ENCODE data around the gene CYP1A2. TPM values are rescaled to one million over a fixed set of nuclear protein-coding genes. Genes with fewer than 3 reads are reported as not detected.
"Not testable (repeated sequence)": the region's sequence is repeated elsewhere in the genome, so short reads cannot be mapped to it uniquely, and the experiment has no call there.

CYP1A2 gene
- total RNA-seq, 1 experiment from 2014 or later: 0.23 TPM

DNA sequence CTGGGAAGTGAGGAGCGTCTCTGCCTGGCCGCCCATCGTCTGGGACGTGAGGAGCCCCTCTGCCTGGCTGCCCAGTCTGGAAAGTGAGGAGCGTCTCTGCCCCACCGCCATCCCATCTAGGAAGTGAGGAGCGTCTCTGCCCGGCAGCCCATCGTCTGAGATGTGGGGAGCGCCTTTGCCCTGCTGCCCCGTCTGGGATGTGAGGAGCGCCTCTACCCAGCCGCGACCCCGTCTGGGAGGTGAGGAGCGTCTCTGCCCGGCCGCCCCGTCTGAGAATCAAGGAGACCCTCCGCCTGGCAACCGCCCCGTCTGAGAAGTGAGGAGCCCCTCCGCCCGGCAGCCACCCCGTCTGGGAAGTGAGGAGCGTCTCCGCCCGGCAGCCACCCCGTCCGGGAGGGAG is 19.9 kb upstream of the CYP1A2 start:
- H3K27me3 ChIP-seq, H3K9me3 ChIP-seq, DNase-seq, H3K36me3 ChIP-seq, H3K4me3 ChIP-seq: not testable (repeated sequence)

GRCh38 chr15:74729372-74729771 is 19.3 kb upstream of the CYP1A2 start:
- not testable (repeated sequence) for H3K27me3 ChIP-seq

GRCh38 chr15:74730619-74731316 is 17.9 kb upstream of the CYP1A2 start:
- Histone ChIP-seq H3K27me3 (no peaks in the 10 kb centered on the region), H3K9me3 (0 out of 2 replicates have a peak, but pooled peaks cover 4% of the 10 kb centered on the region), H3K4me3 (no peak overlapping the region), H3K36me3 (no peaks in the 10 kb centered on the region)
- DNase-seq: peak; percentile 70

More at GRCh38 chr15:74729372-74729771, 19.3 kb upstream of the CYP1A2 start:
- H3K9me3 ChIP-seq, H3K4me3 ChIP-seq, H3K36me3 ChIP-seq, DNase-seq: not testable (repeated sequence)

GRCh38 chr15:74732846-74733245 is 15.8 kb upstream of the CYP1A2 start:
- H3K27me3 ChIP-seq: 0 out of 2 replicates have a peak, but pooled peaks cover 4% of the 10 kb centered on the region

GRCh38 chr15:74733269-74733668 is 15.4 kb upstream of the CYP1A2 start:
- no peak for DNase-seq
- no peaks in the 10 kb centered on the region for H3K36me3 ChIP-seq
- peaks cover 2% of the 10 kb centered on the region; the same call in 1 of the 2 replicates for H3K9me3 ChIP-seq
- H3K4me3 ChIP-seq: no peak overlapping the region
- H3K27me3 ChIP-seq: 0 out of 2 replicates have a peak, but pooled peaks cover 4% of the 10 kb centered on the region

More at GRCh38 chr15:74732846-74733245, 15.8 kb upstream of the CYP1A2 start:
- H3K9me3 ChIP-seq: no peaks in the 10 kb centered on the region
- no peaks in the 10 kb centered on the region for H3K36me3 ChIP-seq
- no peak for DNase-seq
- no peak overlapping the region for H3K4me3 ChIP-seq

DNA sequence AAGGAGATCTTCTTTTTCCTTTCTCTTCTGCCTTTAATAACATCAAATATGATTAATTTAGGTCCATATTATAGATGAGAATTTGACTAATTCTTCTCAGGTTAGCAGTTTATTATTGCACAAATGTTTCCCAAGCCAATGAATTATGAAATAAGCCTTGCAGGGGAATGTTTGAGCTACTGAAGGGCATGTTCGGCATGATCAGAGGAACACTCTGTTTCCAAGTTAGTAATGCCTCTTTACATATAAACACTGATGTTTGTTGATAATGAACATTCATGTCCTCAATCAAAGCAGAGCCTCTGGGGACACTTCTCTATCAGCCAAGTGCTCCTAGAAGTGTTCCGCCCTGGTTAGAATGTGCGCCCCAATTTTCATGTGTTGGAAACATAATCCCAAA is 13.3 kb upstream of the CYP1A2 start:
- no peak for DNase-seq
- H3K4me3 ChIP-seq: no peak overlapping the region
- peaks cover 5% of the 10 kb centered on the region; the same call in 1 of the 2 replicates for H3K9me3 ChIP-seq
- no peaks in the 10 kb centered on the region for H3K36me3 ChIP-seq
- 0 out of 2 replicates have a peak, but pooled peaks cover 4% of the 10 kb centered on the region for H3K27me3 ChIP-seq

GRCh38 chr15:74738239-74738638 is 10.4 kb upstream of the CYP1A2 start:
- peaks cover 13% of the 10 kb centered on the region for H3K9me3 ChIP-seq
- not testable (repeated sequence) for H3K4me3 ChIP-seq, DNase-seq, H3K27me3 ChIP-seq, H3K36me3 ChIP-seq

DNA sequence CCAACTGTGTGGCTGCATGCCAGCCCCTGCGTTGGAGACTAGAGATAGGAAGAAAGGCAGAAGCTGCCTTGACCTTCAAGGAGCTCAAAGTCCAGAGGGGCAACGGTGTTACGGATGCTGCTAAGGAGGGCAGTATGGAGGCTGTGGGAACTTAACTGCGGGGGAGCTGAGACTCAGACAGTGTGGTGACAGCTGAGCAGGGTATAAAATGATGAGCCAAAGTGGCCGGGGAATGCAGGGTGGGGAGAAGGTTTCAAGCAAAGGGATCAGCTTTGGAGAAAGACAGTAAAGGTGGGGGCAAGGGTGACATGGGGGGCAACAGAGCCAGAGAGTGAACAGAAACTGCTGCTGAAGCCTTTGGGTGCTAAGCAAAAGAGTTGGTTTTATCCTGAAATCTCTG is 6.2 kb upstream of the CYP1A2 start:
- peaks cover 13% of the 10 kb centered on the region for H3K9me3 ChIP-seq
- no peak overlapping the region for H3K4me3 ChIP-seq
- no peaks in the 10 kb centered on the region for H3K36me3 ChIP-seq
- H3K27me3 ChIP-seq: 0 out of 2 replicates have a peak, but pooled peaks cover under 1% of the 10 kb centered on the region
- no peak for DNase-seq

DNA sequence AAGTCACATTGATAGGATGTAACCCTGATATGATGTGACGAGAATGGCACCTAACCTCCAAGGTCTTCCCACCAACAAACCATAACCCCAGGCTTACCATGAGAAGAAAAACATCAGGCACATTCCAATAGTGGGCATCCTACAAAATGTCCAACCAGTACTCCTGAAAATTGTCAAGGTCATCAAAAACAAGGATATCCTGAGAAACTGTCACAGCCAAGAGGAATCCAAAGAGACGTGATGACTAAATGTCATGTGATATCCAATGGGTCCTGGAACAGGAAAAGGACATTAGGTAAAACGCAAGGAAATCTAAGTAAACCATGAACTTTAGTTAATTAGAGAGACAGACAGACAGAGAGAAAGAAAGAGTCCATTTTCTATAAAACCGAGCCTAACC is 2.3 kb upstream of the CYP1A2 start:
- no peaks in the 10 kb centered on the region for H3K36me3 ChIP-seq
- peaks cover 8% of the 10 kb centered on the region for H3K9me3 ChIP-seq
- no peaks in the 10 kb centered on the region for H3K27me3 ChIP-seq
- no peak for DNase-seq
- H3K4me3 ChIP-seq: no peak overlapping the region

- Histone ChIP-seq H3K9me3 (no peaks in the 10 kb centered on the region), H3K4me3 (no peak overlapping the region), H3K27me3 (no peaks in the 10 kb centered on the region), H3K36me3 (no peaks in the 10 kb centered on the region)
- DNase-seq: no peak
Measured at GRCh38 chr15:74749832-74750231, 1.2 kb downstream of the CYP1A2 start.

DNA sequence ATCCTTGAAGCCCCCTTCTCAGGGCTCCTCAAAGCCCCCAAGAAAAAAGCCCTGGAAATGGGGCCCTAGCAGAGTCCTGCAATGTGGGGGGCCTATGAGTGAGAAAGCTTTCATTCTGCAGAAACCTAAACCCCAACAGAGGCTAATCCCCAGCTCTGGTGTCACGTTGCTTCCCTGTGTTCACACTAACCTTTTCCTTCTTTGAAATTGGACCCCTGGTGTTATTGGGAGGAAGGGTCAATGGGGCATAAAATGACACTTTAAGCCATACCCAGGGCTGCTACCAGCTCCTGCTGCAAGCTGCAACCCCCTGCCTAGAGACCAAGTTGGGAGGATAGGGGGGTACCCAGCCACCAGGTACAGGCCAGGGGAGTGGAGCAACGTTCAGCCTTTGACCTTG is 2.1 kb downstream of the CYP1A2 start:
- Histone ChIP-seq H3K36me3 (no peaks in the 10 kb centered on the region), H3K4me3 (no peak overlapping the region), H3K9me3 (no peaks in the 10 kb centered on the region), H3K27me3 (no peaks in the 10 kb centered on the region)
- no peak for DNase-seq

- H3K36me3 ChIP-seq: no peaks in the 10 kb centered on the region
- DNase-seq: no peak
- H3K27me3 ChIP-seq: no peaks in the 10 kb centered on the region
- H3K9me3 ChIP-seq: no peaks in the 10 kb centered on the region
- no peak overlapping the region for H3K4me3 ChIP-seq
Measured at GRCh38 chr15:74752011-74752410, 3.4 kb downstream of the CYP1A2 start.

- H3K27me3 ChIP-seq: no peaks in the 10 kb centered on the region
- no peak overlapping the region for H3K4me3 ChIP-seq
- no peaks in the 10 kb centered on the region for H3K9me3 ChIP-seq
- no peaks in the 10 kb centered on the region for H3K36me3 ChIP-seq
- DNase-seq: peak; percentile 83
Measured at GRCh38 chr15:74752531-74752930, 3.9 kb downstream of the CYP1A2 start.

DNA sequence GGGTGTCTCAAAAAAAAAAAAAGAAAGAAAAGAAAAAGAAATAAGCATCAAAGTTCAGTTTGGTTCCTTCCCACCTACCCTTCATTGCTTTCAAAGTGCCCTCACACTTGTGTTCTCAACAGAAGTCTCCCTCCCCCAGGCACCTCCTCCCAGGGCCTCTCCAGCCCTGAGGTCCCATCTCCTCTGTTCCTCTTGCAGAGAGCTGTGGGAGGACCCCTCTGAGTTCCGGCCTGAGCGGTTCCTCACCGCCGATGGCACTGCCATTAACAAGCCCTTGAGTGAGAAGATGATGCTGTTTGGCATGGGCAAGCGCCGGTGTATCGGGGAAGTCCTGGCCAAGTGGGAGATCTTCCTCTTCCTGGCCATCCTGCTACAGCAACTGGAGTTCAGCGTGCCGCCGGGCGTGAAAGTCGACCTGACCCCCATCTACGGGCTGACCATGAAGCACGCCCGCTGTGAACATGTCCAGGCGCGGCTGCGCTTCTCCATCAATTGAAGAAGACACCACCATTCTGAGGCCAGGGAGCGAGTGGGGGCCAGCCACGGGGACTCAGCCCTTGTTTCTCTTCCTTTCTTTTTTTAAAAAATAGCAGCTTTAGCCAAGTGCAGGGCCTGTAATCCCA is 6.1 kb downstream of the CYP1A2 start:
- Histone ChIP-seq H3K9me3 (no peaks in the 10 kb centered on the region), H3K36me3 (no peaks in the 10 kb centered on the region), H3K27me3 (no peaks in the 10 kb centered on the region), H3K4me3 (no peak overlapping the region)
- DNase-seq: no peak

- DNase-seq: no peak
- Histone ChIP-seq H3K4me3 (no peak overlapping the region), H3K9me3 (no peaks in the 10 kb centered on the region), H3K27me3 (no peaks in the 10 kb centered on the region), H3K36me3 (no peaks in the 10 kb centered on the region)
Measured at GRCh38 chr15:74758736-74759135, 10.1 kb downstream of the CYP1A2 start.

DNA sequence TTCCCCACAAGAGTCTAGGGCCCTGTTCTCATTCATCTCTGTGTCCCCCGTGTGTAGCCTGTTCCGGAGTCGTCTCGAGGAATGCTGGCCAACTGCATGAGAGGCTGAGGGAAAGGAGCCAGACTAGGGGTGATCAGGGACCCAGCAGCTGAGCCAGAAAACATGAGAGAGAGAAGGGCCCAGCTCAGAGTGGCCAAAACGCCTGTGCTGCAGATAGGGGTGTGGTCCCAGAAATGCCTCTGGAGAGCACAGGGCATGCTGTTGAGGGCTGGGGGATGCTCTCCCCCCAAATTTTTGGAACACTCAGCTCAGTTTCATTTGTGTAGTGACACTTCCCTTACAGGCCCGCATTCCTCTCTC is 14.1 kb downstream of the CYP1A2 start:
- Histone ChIP-seq H3K27me3 (no peaks in the 10 kb centered on the region), H3K4me3 (no peak overlapping the region), H3K36me3 (no peaks in the 10 kb centered on the region), H3K9me3 (no peaks in the 10 kb centered on the region; the same call in 1 of the 2 replicates)
- no peak for DNase-seq

- H3K9me3 ChIP-seq: no peaks in the 10 kb centered on the region; the same call in 1 of the 2 replicates
- H3K27me3 ChIP-seq: no peaks in the 10 kb centered on the region
- DNase-seq: no peak
- no peaks in the 10 kb centered on the region for H3K36me3 ChIP-seq
- no peak overlapping the region for H3K4me3 ChIP-seq
Measured at GRCh38 chr15:74763416-74763815, 14.8 kb downstream of the CYP1A2 start.

All from MG63 (cell line).